HEK293 (cell line): ENCODE data around the gene KXD1.

Experiments
- BCL11A ChIP-seq: fragments of 450-650 bp; formaldehyde crosslinking; IDR thresholded peaks from 2 replicates; pipeline ENCODE4 v1.5.1; 2016; ENCODE audit warnings: low read depth, missing biosample characterization, missing genetic modification characterization
- ZBTB20 ChIP-seq: fragments of 450-650 bp; formaldehyde crosslinking; IDR thresholded peaks from 2 replicates; pipeline ENCODE4 v1.5.1; 2016; ENCODE audit warnings: missing biosample characterization, missing genetic modification characterization
- ZBTB7A ChIP-seq: fragments of 450-650 bp; formaldehyde crosslinking; IDR thresholded peaks from 2 replicates; pipeline ENCODE4 v1.5.1; 2016; ENCODE audit warnings: low read depth, missing biosample characterization, missing genetic modification characterization
- ZNF157 ChIP-seq: fragments of 450-650 bp; formaldehyde crosslinking; IDR thresholded peaks from 2 replicates; pipeline ENCODE4 v1.5.1; 2016; ENCODE audit warnings: missing biosample characterization, missing genetic modification characterization
- ZNF169 ChIP-seq: fragments of 450-650 bp; formaldehyde crosslinking; IDR thresholded peaks from 2 replicates; pipeline ENCODE4 v1.5.1; 2016; ENCODE audit warnings: missing biosample characterization, missing genetic modification characterization
- ZNF214 ChIP-seq: fragments of 450-650 bp; formaldehyde crosslinking; IDR thresholded peaks from 2 replicates; pipeline ENCODE4 v1.5.1; 2017; ENCODE audit warnings: missing biosample characterization, mild to moderate bottlenecking, missing genetic modification characterization, borderline replicate concordance
- ZNF302 ChIP-seq: fragments of 450-650 bp; formaldehyde crosslinking; IDR thresholded peaks from 2 replicates; pipeline ENCODE4 v1.5.1; 2016; ENCODE audit warnings: missing biosample characterization, missing genetic modification characterization, low read depth
- ZNF354C ChIP-seq: fragments of 450-650 bp; formaldehyde crosslinking; IDR thresholded peaks from 2 replicates; pipeline ENCODE4 v1.5.1; 2016; ENCODE audit warnings: missing biosample characterization, missing genetic modification characterization, low read depth, borderline replicate concordance
- ZNF404 ChIP-seq: fragments of 450-650 bp; formaldehyde crosslinking; IDR thresholded peaks from 2 replicates; pipeline ENCODE4 v1.5.1; 2017; ENCODE audit warnings: missing biosample characterization, missing genetic modification characterization
- ZNF423 ChIP-seq: fragments of 450-650 bp; formaldehyde crosslinking; IDR thresholded peaks from 2 replicates; pipeline ENCODE4 v1.5.1; 2016; ENCODE audit warnings: missing biosample characterization, missing genetic modification characterization
- ZNF501 ChIP-seq: fragments of 450-650 bp; formaldehyde crosslinking; IDR thresholded peaks from 2 replicates; pipeline ENCODE4 v1.5.1; 2016; ENCODE audit warnings: missing biosample characterization, missing genetic modification characterization
- ZNF596 ChIP-seq: fragments of 450-650 bp; IDR thresholded peaks from 2 replicates; pipeline ENCODE4 v1.5.0; 2018; ENCODE audit warnings: missing biosample characterization, mild to moderate bottlenecking, missing genetic modification characterization, moderate library complexity
- ZNF768 ChIP-seq: fragments of 450-650 bp; formaldehyde crosslinking; IDR thresholded peaks from 2 replicates; pipeline ENCODE4 v1.5.1; 2018; ENCODE audit warnings: missing biosample characterization, mild to moderate bottlenecking, missing genetic modification characterization
- ZNF792 ChIP-seq: fragments of 450-650 bp; formaldehyde crosslinking; IDR thresholded peaks from 2 replicates; pipeline ENCODE4 v1.5.1; 2016; ENCODE audit warnings: missing biosample characterization, missing genetic modification characterization
- TF ChIP-seq, protein P1 (sequence below): fragments of 450-650 bp; formaldehyde crosslinking; IDR thresholded peaks from 2 replicates; pipeline ENCODE4 v1.5.1; 2016; ENCODE audit warnings: missing biosample characterization, missing genetic modification characterization
- TF ChIP-seq, protein P2 (sequence below): fragments of 450-650 bp; formaldehyde crosslinking; IDR thresholded peaks from 2 replicates; pipeline ENCODE4 v1.5.1; 2017; ENCODE audit warnings: missing biosample characterization, missing genetic modification characterization
- TF ChIP-seq, protein P3 (sequence below): fragments of 450-650 bp; formaldehyde crosslinking; IDR thresholded peaks from 2 replicates; pipeline ENCODE4 v1.5.1; 2016; ENCODE audit warnings: missing biosample characterization, missing genetic modification characterization
- TF ChIP-seq, protein P4 (sequence below): fragments of 450-650 bp; formaldehyde crosslinking; conservative IDR thresholded peaks from 2 replicates; pipeline ENCODE4 v1.5.1; 2016; ENCODE audit warnings: low read depth, missing biosample characterization, missing genetic modification characterization
- TF ChIP-seq, protein P5 (sequence below): fragments of 450-650 bp; formaldehyde crosslinking; IDR thresholded peaks from 2 replicates; pipeline ENCODE4 v1.5.1; 2017; ENCODE audit warnings: missing biosample characterization, missing genetic modification characterization
- TF ChIP-seq, protein P6 (sequence below): fragments of 450-650 bp; formaldehyde crosslinking; IDR thresholded peaks from 2 replicates; pipeline ENCODE4 v1.5.1; 2016; ENCODE audit warnings: missing biosample characterization, missing genetic modification characterization, borderline replicate concordance
- TF ChIP-seq, protein P7 (sequence below): fragments of 450-650 bp; formaldehyde crosslinking; IDR thresholded peaks from 2 replicates; pipeline ENCODE4 v1.5.1; 2016; ENCODE audit warnings: missing biosample characterization, missing genetic modification characterization
- TF ChIP-seq, protein P8 (sequence below): fragments of 450-650 bp; formaldehyde crosslinking; IDR thresholded peaks from 2 replicates; pipeline ENCODE4 v1.5.1; 2017; ENCODE audit warnings: missing biosample characterization, missing genetic modification characterization

Gene KXD1

DNA sequence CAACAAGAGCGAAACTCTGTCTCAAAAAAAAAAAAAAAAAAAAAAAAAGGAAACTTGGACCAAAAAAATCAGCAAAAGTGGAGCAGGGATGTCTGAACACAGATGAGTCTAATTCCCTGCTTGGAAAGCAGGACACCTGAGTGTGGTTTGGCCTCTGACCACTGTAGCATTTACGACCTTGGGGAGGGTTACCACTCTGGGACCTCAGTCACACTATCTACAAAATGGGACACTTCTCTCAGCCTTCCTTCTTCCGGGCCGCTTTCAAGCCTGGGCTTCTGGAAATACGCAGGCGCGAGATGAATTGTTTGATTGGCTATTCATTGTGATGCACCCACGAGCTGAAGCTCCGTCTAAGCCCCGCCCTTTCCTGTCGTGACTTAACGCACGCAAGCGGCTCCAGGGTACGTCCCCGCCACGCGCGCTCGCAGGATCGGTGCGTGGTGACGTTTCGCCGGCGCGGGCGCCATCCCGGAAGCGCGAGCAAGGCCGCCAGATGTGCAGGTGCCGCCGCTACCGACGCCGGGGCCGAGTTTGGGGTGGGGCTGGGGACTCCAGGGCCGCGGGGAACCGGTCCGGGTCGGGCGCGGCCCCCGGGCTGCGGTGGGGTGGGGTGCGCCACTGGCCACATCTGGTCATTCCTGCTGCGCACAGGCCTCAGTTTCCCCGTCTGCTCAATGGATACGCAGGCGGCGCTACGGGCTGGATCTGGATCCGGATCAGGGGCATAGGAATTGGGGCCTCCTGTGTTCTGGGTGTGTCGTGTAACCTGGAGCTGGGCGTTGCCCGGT is at the start of gene KXD1 (continued):
- TF ChIP-seq, protein P1, sequence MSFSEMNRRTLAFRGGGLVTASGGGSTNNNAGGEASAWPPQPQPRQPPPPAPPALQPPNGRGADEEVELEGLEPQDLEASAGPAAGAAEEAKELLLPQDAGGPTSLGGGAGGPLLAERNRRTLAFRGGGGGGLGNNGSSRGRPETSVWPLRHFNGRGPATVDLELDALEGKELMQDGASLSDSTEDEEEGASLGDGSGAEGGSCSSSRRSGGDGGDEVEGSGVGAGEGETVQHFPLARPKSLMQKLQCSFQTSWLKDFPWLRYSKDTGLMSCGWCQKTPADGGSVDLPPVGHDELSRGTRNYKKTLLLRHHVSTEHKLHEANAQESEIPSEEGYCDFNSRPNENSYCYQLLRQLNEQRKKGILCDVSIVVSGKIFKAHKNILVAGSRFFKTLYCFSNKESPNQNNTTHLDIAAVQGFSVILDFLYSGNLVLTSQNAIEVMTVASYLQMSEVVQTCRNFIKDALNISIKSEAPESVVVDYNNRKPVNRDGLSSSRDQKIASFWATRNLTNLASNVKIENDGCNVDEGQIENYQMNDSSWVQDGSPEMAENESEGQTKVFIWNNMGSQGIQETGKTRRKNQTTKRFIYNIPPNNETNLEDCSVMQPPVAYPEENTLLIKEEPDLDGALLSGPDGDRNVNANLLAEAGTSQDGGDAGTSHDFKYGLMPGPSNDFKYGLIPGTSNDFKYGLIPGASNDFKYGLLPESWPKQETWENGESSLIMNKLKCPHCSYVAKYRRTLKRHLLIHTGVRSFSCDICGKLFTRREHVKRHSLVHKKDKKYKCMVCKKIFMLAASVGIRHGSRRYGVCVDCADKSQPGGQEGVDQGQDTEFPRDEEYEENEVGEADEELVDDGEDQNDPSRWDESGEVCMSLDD = no peak
- TF ChIP-seq ZNF792 (tag by site-specific recombination) = no peak
- TF ChIP-seq, protein P2, sequence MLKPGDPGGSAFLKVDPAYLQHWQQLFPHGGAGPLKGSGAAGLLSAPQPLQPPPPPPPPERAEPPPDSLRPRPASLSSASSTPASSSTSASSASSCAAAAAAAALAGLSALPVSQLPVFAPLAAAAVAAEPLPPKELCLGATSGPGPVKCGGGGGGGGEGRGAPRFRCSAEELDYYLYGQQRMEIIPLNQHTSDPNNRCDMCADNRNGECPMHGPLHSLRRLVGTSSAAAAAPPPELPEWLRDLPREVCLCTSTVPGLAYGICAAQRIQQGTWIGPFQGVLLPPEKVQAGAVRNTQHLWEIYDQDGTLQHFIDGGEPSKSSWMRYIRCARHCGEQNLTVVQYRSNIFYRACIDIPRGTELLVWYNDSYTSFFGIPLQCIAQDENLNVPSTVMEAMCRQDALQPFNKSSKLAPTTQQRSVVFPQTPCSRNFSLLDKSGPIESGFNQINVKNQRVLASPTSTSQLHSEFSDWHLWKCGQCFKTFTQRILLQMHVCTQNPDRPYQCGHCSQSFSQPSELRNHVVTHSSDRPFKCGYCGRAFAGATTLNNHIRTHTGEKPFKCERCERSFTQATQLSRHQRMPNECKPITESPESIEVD (tag by site-specific recombination) = no peak
- TF ChIP-seq ZNF423 (tag by site-specific recombination) = no peak
- no peak for TF ChIP-seq ZNF501
- TF ChIP-seq, protein P3, sequence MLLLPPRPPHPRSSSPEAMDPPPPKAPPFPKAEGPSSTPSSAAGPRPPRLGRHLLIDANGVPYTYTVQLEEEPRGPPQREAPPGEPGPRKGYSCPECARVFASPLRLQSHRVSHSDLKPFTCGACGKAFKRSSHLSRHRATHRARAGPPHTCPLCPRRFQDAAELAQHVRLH = peak; percentile 96
- no peak for TF ChIP-seq ZNF768 (tag by site-specific recombination)
- TF ChIP-seq, protein P4, sequence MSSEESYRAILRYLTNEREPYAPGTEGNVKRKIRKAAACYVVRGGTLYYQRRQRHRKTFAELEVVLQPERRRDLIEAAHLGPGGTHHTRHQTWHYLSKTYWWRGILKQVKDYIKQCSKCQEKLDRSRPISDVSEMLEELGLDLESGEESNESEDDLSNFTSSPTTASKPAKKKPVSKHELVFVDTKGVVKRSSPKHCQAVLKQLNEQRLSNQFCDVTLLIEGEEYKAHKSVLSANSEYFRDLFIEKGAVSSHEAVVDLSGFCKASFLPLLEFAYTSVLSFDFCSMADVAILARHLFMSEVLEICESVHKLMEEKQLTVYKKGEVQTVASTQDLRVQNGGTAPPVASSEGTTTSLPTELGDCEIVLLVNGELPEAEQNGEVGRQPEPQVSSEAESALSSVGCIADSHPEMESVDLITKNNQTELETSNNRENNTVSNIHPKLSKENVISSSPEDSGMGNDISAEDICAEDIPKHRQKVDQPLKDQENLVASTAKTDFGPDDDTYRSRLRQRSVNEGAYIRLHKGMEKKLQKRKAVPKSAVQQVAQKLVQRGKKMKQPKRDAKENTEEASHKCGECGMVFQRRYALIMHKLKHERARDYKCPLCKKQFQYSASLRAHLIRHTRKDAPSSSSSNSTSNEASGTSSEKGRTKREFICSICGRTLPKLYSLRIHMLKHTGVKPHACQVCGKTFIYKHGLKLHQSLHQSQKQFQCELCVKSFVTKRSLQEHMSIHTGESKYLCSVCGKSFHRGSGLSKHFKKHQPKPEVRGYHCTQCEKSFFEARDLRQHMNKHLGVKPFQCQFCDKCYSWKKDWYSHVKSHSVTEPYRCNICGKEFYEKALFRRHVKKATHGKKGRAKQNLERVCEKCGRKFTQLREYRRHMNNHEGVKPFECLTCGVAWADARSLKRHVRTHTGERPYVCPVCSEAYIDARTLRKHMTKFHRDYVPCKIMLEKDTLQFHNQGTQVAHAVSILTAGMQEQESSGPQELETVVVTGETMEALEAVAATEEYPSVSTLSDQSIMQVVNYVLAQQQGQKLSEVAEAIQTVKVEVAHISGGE (tag by site-specific recombination) = peak; percentile 52; the same call in 1 of the 2 replicates
- no peak for TF ChIP-seq ZNF214 (tag by site-specific recombination)
- TF ChIP-seq, protein P5, sequence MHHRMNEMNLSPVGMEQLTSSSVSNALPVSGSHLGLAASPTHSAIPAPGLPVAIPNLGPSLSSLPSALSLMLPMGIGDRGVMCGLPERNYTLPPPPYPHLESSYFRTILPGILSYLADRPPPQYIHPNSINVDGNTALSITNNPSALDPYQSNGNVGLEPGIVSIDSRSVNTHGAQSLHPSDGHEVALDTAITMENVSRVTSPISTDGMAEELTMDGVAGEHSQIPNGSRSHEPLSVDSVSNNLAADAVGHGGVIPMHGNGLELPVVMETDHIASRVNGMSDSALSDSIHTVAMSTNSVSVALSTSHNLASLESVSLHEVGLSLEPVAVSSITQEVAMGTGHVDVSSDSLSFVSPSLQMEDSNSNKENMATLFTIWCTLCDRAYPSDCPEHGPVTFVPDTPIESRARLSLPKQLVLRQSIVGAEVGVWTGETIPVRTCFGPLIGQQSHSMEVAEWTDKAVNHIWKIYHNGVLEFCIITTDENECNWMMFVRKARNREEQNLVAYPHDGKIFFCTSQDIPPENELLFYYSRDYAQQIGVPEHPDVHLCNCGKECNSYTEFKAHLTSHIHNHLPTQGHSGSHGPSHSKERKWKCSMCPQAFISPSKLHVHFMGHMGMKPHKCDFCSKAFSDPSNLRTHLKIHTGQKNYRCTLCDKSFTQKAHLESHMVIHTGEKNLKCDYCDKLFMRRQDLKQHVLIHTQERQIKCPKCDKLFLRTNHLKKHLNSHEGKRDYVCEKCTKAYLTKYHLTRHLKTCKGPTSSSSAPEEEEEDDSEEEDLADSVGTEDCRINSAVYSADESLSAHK (tag by site-specific recombination) = no peak
- no peak for TF ChIP-seq ZNF404
- TF ChIP-seq, protein P6, sequence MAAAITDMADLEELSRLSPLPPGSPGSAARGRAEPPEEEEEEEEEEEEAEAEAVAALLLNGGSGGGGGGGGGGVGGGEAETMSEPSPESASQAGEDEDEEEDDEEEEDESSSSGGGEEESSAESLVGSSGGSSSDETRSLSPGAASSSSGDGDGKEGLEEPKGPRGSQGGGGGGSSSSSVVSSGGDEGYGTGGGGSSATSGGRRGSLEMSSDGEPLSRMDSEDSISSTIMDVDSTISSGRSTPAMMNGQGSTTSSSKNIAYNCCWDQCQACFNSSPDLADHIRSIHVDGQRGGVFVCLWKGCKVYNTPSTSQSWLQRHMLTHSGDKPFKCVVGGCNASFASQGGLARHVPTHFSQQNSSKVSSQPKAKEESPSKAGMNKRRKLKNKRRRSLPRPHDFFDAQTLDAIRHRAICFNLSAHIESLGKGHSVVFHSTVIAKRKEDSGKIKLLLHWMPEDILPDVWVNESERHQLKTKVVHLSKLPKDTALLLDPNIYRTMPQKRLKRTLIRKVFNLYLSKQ = no peak
- TF ChIP-seq, protein P7, sequence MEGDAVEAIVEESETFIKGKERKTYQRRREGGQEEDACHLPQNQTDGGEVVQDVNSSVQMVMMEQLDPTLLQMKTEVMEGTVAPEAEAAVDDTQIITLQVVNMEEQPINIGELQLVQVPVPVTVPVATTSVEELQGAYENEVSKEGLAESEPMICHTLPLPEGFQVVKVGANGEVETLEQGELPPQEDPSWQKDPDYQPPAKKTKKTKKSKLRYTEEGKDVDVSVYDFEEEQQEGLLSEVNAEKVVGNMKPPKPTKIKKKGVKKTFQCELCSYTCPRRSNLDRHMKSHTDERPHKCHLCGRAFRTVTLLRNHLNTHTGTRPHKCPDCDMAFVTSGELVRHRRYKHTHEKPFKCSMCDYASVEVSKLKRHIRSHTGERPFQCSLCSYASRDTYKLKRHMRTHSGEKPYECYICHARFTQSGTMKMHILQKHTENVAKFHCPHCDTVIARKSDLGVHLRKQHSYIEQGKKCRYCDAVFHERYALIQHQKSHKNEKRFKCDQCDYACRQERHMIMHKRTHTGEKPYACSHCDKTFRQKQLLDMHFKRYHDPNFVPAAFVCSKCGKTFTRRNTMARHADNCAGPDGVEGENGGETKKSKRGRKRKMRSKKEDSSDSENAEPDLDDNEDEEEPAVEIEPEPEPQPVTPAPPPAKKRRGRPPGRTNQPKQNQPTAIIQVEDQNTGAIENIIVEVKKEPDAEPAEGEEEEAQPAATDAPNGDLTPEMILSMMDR (tag by site-specific recombination) = no peak
- TF ChIP-seq ZNF596 = no peak
- TF ChIP-seq, protein P8, sequence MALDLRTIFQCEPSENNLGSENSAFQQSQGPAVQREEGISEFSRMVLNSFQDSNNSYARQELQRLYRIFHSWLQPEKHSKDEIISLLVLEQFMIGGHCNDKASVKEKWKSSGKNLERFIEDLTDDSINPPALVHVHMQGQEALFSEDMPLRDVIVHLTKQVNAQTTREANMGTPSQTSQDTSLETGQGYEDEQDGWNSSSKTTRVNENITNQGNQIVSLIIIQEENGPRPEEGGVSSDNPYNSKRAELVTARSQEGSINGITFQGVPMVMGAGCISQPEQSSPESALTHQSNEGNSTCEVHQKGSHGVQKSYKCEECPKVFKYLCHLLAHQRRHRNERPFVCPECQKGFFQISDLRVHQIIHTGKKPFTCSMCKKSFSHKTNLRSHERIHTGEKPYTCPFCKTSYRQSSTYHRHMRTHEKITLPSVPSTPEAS = peak; percentile 34; the same call in 1 of the 2 replicates
- TF ChIP-seq BCL11A (tag by site-specific recombination) = no peak
- TF ChIP-seq ZNF157 (tag by site-specific recombination) = no peak
- TF ChIP-seq ZNF354C (tag by site-specific recombination) = no peak
- TF ChIP-seq ZBTB7A (tag by site-specific recombination) = no peak; the same call in 1 of the 2 replicates
- no peak for TF ChIP-seq ZNF169 (tag by site-specific recombination)
- TF ChIP-seq ZBTB20 (tag by site-specific recombination) = no peak; the same call in 1 of the 2 replicates
- TF ChIP-seq ZNF302 (tag by site-specific recombination) = no peak
